Left renal pelvis (tissue), 4 donors: ENCODE measurements around the gene FBXO24. TPM values are rescaled to one million over a fixed set of nuclear protein-coding genes. Genes with fewer than 3 reads are reported as not detected.
A peak's percentile ranks its signal among the peaks of the same experiment; 100 is the strongest.
"Not testable (repeated sequence)": the region's sequence is repeated elsewhere in the genome, so short reads cannot be mapped to it uniquely, and the experiment has no call there.

Experiments used
- DNase-seq, 4 donors: peaks; one replicate each; pipeline ENCODE4 v3.0.0-alpha.2; 2013; ENCODE audit warnings: low read depth in 4 of 4, low spot score in 3 of 4
- polyA plus RNA-seq, 4 donors: library from polyadenylated mRNA; unstranded; fragments of 120-200 nt; gene quantifications; one replicate each; pipeline ENCODE4 v1.2.1, GENCODE V29; 2013; ENCODE audit not compliant: insufficient read length in 4 of 4

Gene FBXO24
- polyA plus RNA-seq = 1 to 10 TPM; 1.7 to 3.5 (median 2.3) TPM

GRCh38 chr7:100586266-100587025 lies at the start of gene FBXO24:
FBXO24 (plus strand) TSS chr7:100586328; CDS start chr7:100586626, 298 bp downstream.
- peak; percentile 99 to 100 (median 99) for DNase-seq

GRCh38 chr7:100536695-100537094 lies 49.4 kb upstream of the FBXO24 start:
- DNase-seq = not testable (repeated sequence)

- DNase-seq = no peak
Measured at GRCh38 chr7:100538348-100538653, 47.8 kb upstream of the FBXO24 start.

GRCh38 chr7:100538654-100539435 lies 47.3 kb upstream of the FBXO24 start, which contains the start of gene AGFG2:
AGFG2 (plus strand) TSS chr7:100539203; CDS start chr7:100539347, 144 bp downstream.
- DNase-seq = peak; percentile 96 to 99 (median 98)

GRCh38 chr7:100539436-100540006 lies 46.6 kb upstream of the FBXO24 start:
- no peak for DNase-seq

GRCh38 chr7:100540073-100540723 lies 45.9 kb upstream of the FBXO24 start:
- no peak for DNase-seq

GRCh38 chr7:100541309-100541708 lies 44.8 kb upstream of the FBXO24 start:
- DNase-seq = not testable (repeated sequence)

GRCh38 chr7:100543586-100543985 lies 42.5 kb upstream of the FBXO24 start:
- DNase-seq = no peak

GRCh38 chr7:100544386-100544785 lies 41.7 kb upstream of the FBXO24 start:
- DNase-seq = no peak

- DNase-seq = no peak
Measured at GRCh38 chr7:100544967-100545359, 41.2 kb upstream of the FBXO24 start.

GRCh38 chr7:100545360-100546128 lies 40.6 kb upstream of the FBXO24 start:
- no peak for DNase-seq

- no peak for DNase-seq
Measured at GRCh38 chr7:100546129-100546925, 39.8 kb upstream of the FBXO24 start.

GRCh38 chr7:100546926-100547800 lies 39.0 kb upstream of the FBXO24 start:
- DNase-seq = no peak

- DNase-seq = no peak
Measured at GRCh38 chr7:100547872-100548271, 38.3 kb upstream of the FBXO24 start.

GRCh38 chr7:100548446-100548845 lies 37.7 kb upstream of the FBXO24 start:
- not testable (repeated sequence) for DNase-seq

- DNase-seq = no peak
Measured at GRCh38 chr7:100552532-100552931, 33.6 kb upstream of the FBXO24 start.

GRCh38 chr7:100553032-100553431 lies 33.1 kb upstream of the FBXO24 start:
- no peak for DNase-seq

- no peak for DNase-seq
Measured at GRCh38 chr7:100555701-100556100, 30.4 kb upstream of the FBXO24 start.
